ENCODE data around the gene PROC. TPM values are rescaled to one million over a fixed set of nuclear protein-coding genes. Genes with fewer than 3 reads are reported as not detected.

Gene PROC
- total RNA-seq, 1 donor from 2014 or later, result not detected

DNA sequence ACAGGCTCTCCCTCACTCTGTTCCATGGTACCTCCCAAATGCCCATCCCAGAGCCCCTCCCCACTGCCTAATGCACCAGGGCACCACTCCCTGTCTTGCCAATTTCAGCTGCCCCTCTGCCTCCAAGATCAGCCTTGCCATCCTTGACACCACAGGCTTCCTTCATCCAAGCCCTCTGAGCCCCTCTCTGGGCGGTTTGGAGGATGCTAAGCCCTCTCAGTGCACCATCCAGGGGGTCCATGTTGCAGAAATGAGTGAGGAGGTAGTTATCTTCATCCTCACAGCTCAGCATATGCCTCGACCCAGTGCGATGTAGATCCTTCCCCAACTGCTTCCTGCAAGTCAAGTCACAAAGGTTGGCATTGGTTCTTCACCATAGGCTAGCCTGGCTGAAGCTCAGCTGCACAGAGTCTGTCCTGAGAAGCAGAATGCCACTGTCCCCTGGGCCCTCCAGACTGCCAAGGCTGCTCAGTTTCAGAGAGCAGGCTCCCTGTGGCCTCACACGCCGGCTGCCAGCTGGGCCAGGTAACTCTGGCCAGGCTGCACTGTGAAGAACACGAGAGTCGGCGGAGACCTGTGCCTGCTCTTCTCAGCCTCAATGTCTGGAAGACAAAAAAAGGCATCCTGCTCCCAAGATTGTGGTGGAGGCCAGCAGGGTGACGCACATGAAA, 20.5 kb upstream of the PROC start:
- H3K9me3 ChIP-seq, result no peaks in the 10 kb centered on the region
- TF ChIP-seq POLR2AphosphoS5 (IDR thresholded peaks at IDR 0.05; ENCODE audit: insufficient read depth in 1 of 2, low read depth in 1 of 2) (no peak), POLR2A (IDR thresholded peaks at IDR 0.05) (no peak)
- TF ChIP-seq, protein P1, sequence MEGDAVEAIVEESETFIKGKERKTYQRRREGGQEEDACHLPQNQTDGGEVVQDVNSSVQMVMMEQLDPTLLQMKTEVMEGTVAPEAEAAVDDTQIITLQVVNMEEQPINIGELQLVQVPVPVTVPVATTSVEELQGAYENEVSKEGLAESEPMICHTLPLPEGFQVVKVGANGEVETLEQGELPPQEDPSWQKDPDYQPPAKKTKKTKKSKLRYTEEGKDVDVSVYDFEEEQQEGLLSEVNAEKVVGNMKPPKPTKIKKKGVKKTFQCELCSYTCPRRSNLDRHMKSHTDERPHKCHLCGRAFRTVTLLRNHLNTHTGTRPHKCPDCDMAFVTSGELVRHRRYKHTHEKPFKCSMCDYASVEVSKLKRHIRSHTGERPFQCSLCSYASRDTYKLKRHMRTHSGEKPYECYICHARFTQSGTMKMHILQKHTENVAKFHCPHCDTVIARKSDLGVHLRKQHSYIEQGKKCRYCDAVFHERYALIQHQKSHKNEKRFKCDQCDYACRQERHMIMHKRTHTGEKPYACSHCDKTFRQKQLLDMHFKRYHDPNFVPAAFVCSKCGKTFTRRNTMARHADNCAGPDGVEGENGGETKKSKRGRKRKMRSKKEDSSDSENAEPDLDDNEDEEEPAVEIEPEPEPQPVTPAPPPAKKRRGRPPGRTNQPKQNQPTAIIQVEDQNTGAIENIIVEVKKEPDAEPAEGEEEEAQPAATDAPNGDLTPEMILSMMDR (IDR thresholded peaks at IDR 0.05), result no peak
- peak in 1 of 2 donors; percentile 83 for DNase-seq (ENCODE audit: extremely low spot score in 2 of 2)
- intact Hi-C loops (cut with DNase I), result no loop called here
- H3K4me3 ChIP-seq, result no peak overlapping the region
- no peaks in the 10 kb centered on the region for H3K27me3 ChIP-seq
- H3K27ac ChIP-seq, result no peak overlapping the region
- H3K4me1 ChIP-seq, result peaks cover 23% of the 10 kb centered on the region
- no peaks in the 10 kb centered on the region for H3K36me3 ChIP-seq

DNA sequence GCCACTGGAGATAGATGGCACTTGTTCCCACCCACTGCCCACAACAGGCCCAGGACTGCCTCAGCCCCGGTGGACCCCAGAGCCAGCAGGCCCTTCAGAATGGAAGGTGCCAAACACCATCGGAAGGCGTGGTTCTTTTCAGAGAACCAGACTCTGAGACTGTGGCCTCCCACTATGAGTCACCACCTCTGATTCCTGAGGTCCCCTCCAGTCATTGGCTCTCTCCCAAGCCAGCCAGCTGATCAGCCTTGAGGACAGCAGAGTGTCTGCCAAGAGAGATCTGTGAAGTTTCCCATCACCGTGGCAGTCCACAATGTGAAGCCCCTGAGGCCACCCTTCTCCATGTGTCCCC, 20.0 kb upstream of the PROC start:
- H3K36me3 ChIP-seq, result no peaks in the 10 kb centered on the region
- no peak overlapping the region for H3K27ac ChIP-seq
- DNase-seq (ENCODE audit: extremely low spot score in 2 of 2), result peak in 1 of 2 donors; percentile 90
- H3K4me1 ChIP-seq, result peaks cover 23% of the 10 kb centered on the region
- H3K4me3 ChIP-seq, result no peak overlapping the region
- intact Hi-C loops (cut with DNase I), result no loop called here
- no peaks in the 10 kb centered on the region for H3K9me3 ChIP-seq
- TF ChIP-seq, protein P1 (IDR thresholded peaks at IDR 0.05), result no peak
- TF ChIP-seq POLR2AphosphoS5 (IDR thresholded peaks at IDR 0.05; ENCODE audit: insufficient read depth in 1 of 2, low read depth in 1 of 2), result peak in 1 of 2 donors; percentile 28
- no peaks in the 10 kb centered on the region for H3K27me3 ChIP-seq

DNA sequence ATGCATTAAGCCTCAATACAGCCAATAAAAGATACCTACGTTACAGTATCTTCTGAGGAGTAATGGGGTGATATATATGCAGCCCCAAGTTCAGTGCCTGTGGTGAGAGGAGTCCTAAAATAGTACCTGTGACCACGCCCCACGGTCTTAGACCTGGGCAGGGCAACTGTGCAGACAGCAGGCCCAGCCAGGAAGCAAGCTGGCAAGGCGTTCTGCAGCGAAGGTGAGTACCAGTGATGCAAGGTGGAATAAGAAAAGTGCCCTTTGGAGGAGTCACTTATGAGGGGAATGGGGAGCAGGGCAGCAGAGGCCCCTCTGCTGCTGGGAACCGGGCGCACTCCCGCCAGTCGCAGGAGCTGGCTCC, 17.7 kb upstream of the PROC start:
- H3K36me3 ChIP-seq, result no peaks in the 10 kb centered on the region
- intact Hi-C loops (cut with DNase I), result no loop called here
- no peak overlapping the region for H3K4me3 ChIP-seq
- peaks cover 23% of the 10 kb centered on the region for H3K4me1 ChIP-seq
- no peak overlapping the region for H3K27ac ChIP-seq
- no peaks in the 10 kb centered on the region for H3K27me3 ChIP-seq
- no peaks in the 10 kb centered on the region for H3K9me3 ChIP-seq
- TF ChIP-seq, protein P1 (IDR thresholded peaks at IDR 0.05), result no peak
- TF ChIP-seq POLR2A (IDR thresholded peaks at IDR 0.05), result no peak
- TF ChIP-seq POLR2AphosphoS5 (IDR thresholded peaks at IDR 0.05; ENCODE audit: insufficient read depth in 1 of 2, low read depth in 1 of 2), result no peak
- no peak for DNase-seq (ENCODE audit: extremely low spot score in 2 of 2)

DNA sequence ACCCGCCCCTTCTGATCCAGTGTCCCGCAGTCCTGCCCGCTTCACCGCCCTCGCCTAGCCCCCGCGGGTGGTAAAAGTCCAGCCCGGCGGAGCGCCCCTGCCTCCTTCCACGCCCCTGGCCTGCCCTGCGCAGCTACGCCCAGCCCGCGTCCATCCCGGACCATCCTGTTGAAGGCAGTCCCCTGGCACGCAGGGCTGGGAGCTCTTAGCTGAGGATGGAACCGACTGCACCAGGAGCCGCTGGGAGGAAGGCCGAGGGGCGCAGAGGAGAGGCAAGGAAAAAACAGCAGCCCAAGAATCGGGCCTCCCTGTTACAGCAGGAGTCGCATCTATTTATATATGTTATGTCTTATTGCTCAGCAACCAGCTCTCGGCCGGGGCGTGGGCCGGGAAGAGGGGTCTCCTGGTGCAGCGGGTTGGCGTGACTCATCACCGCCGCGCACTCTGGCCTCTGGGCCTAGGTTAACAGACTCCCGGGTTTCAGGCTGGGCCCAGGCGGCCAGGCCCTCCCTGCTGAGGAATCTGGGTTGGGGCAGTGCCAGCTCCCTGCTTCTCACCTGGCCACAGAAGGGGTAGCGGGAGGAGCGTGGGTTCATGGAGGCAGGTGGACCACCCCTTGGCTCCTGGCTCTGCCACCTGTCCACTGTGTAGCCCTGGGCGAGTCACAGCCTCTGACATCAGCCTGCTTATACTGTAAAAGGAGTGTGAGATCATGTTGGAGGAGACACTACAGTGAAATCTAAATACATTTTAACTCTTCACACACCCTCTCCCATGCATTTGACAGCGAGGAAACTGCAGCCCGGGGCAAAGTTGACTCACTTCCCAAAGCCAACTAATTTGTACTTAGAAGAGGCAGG, 17.1 kb upstream of the PROC start:
- Histone ChIP-seq H3K27me3 (no peaks in the 10 kb centered on the region), H3K27ac (no peak overlapping the region), H3K36me3 (no peaks in the 10 kb centered on the region), H3K4me3 (no peak overlapping the region), H3K9me3 (no peaks in the 10 kb centered on the region), H3K4me1 (peaks cover 23% of the 10 kb centered on the region)
- intact Hi-C loops (cut with DNase I), result no loop called here
- DNase-seq (ENCODE audit: extremely low spot score in 2 of 2), result no peak
- no peak for TF ChIP-seq POLR2AphosphoS5 (IDR thresholded peaks at IDR 0.05; ENCODE audit: insufficient read depth in 1 of 2, low read depth in 1 of 2)
- TF ChIP-seq POLR2A (IDR thresholded peaks at IDR 0.05), result no peak
- TF ChIP-seq, protein P1 (IDR thresholded peaks at IDR 0.05), result no peak

Measured in vagina (tissue), 2 donors.